Measurements from ENCODE around the gene GIGYF1.

- TF ChIP-seq, protein P1, sequence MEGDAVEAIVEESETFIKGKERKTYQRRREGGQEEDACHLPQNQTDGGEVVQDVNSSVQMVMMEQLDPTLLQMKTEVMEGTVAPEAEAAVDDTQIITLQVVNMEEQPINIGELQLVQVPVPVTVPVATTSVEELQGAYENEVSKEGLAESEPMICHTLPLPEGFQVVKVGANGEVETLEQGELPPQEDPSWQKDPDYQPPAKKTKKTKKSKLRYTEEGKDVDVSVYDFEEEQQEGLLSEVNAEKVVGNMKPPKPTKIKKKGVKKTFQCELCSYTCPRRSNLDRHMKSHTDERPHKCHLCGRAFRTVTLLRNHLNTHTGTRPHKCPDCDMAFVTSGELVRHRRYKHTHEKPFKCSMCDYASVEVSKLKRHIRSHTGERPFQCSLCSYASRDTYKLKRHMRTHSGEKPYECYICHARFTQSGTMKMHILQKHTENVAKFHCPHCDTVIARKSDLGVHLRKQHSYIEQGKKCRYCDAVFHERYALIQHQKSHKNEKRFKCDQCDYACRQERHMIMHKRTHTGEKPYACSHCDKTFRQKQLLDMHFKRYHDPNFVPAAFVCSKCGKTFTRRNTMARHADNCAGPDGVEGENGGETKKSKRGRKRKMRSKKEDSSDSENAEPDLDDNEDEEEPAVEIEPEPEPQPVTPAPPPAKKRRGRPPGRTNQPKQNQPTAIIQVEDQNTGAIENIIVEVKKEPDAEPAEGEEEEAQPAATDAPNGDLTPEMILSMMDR (IDR thresholded peaks at IDR 0.05; ENCODE audit: low read depth, low read length), result no peak
- TF ChIP-seq MYC (IDR thresholded peaks at IDR 0.05; ENCODE audit: low read depth, low read length) (no peak), POLR2A (IDR thresholded peaks at IDR 0.05; ENCODE audit: extremely low read depth, insufficient read length) (no peak), MAX (IDR thresholded peaks at IDR 0.05; ENCODE audit: low read depth, low read length) (no peak)
Observed at GRCh38 chr7:100640517-100641440, 53.3 kb downstream of the GIGYF1 start.
